WI38 (cell line): ENCODE data around the gene RILPL1.
"Not testable (repeated sequence)": the region's sequence is repeated elsewhere in the genome, so short reads cannot be mapped to it uniquely, and the experiment has no call there.

Experiments used
- H3K4me3 ChIP-seq: 2 replicates; pipeline ENCODE4 v1.5.1; 2011; ENCODE audit warnings: low read depth, mild to moderate bottlenecking, control low read depth, low read length
- TF ChIP-seq, protein P1 (sequence below): IDR thresholded peaks from 2 replicates; pipeline ENCODE4 v1.5.1; 2012; ENCODE audit warnings: low read depth, mild to moderate bottlenecking, control low read depth, low read length

Gene RILPL1

DNA sequence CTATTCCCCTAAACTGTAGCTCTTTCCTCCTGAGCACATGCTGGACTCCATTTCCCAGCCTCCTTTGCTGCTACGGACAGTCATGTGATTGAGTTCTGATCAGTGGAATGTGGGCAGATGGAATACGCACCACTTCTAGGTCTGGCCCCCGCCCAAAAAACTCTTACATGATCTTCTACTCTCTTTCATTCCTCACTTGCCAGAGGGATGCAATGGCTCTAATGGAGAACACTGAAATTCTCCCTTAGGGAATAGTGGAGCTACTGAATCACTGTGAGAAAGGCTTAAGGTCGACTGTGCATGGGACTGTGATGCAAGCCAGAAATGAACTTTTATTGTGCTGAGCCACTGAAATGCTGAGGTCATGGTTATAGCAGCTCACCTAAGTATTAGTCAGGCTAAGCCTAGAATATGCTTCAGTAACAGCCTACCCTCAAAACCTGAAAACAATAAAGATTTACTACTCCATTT is 37.9 kb upstream of the RILPL1 start:
- H3K4me3 ChIP-seq, result no peak overlapping the region
- TF ChIP-seq, protein P1, sequence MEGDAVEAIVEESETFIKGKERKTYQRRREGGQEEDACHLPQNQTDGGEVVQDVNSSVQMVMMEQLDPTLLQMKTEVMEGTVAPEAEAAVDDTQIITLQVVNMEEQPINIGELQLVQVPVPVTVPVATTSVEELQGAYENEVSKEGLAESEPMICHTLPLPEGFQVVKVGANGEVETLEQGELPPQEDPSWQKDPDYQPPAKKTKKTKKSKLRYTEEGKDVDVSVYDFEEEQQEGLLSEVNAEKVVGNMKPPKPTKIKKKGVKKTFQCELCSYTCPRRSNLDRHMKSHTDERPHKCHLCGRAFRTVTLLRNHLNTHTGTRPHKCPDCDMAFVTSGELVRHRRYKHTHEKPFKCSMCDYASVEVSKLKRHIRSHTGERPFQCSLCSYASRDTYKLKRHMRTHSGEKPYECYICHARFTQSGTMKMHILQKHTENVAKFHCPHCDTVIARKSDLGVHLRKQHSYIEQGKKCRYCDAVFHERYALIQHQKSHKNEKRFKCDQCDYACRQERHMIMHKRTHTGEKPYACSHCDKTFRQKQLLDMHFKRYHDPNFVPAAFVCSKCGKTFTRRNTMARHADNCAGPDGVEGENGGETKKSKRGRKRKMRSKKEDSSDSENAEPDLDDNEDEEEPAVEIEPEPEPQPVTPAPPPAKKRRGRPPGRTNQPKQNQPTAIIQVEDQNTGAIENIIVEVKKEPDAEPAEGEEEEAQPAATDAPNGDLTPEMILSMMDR, result no peak

DNA sequence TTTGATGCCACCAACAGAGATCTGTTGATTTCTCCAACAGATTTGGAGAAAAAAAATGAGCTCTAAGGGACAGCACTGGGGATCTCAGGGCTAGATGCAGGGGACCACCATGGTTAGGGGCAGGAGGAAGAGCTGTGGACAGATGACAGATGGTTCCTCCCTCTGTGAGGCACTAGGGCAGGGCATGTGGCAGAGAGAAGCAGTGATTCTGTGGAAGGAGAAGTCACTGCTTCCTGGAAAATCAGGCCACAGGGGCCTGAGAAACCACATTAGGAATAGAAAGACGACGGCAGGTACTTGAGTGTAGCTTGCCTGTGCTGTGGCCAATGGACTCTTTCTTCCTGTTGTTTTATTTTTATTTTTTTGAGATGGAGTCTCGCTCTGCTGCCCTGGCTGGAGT is 25.9 kb upstream of the RILPL1 start:
- TF ChIP-seq, protein P1, result no peak
- no peak overlapping the region for H3K4me3 ChIP-seq

DNA sequence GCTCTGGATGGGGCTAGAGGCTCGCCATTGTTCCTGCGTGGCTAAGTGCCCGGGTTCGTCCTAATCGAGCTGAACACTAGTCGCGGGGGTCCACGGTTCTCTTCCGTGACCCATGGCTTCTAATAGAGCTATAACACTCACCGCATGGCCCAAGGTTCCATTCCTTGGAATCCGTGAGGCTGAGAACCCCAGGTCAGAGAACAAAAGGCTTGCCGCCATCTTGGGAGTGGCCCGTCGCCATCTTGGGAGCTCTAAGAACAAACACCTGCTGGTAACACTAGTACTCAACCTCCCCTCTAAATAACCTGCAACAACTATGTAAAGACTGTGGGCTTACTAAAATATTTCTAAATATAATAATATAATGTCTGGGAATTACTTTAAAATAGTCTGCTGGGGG is 25.0 kb upstream of the RILPL1 start:
- not testable (repeated sequence) for H3K4me3 ChIP-seq

DNA sequence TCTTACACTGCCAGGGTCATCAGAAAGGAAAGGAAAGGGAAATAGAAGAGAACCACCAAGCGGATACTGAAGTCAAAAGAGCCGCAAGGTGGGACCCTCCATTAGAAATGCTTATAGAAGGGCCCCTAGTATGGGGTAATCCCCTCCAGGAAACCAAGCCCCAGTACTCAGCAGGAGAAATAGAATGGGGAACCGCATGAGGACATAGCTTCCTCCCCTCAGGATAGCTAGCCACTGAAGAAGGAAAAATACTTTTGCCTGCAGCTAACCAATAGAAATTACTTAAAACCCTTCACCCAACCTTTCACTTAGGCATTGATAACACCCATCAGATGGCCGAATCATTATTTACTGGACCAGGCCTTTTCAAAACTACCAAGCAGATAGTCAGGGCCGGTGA is 21.3 kb upstream of the RILPL1 start:
- not testable (repeated sequence) for H3K4me3 ChIP-seq

DNA sequence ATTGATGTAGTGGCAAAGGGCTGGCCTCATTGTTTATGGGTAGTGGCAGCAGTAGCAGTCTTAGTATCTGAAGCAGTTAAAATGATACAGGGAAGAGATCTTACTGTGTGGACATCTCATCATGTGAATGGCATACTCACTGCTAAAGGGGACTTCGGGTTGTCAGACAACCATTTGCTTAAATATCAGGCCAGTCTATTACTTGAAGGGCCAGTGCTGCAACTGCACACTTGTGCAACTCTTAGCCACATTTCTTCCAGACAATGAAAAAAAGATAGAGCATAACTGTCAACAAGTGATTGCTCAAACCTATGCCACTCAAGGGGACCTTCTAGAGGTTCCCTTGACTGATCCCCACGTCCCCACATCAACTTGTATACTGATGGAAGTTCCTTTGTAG is 20.6 kb upstream of the RILPL1 start:
- not testable (repeated sequence) for H3K4me3 ChIP-seq

DNA sequence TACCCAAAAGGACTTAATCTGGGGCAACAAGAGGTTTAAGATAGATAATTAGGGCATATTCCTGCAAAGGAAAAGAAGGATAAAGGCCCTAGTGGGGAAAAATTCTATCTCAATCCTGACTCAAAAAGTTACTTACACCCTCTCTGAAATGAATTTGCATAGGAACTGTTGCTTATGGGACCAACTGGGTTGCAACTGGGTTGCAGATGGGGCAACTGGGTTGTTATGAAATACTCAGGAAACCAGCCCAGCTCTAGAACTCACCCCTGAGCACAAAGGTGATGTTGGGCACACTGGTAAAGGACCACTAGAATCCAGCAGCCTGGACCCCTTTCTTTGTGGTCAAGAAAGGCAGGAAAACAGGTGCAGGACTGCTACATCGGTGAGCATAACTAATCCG is 17.2 kb upstream of the RILPL1 start:
- no peak overlapping the region for H3K4me3 ChIP-seq
- TF ChIP-seq, protein P1, result no peak

DNA sequence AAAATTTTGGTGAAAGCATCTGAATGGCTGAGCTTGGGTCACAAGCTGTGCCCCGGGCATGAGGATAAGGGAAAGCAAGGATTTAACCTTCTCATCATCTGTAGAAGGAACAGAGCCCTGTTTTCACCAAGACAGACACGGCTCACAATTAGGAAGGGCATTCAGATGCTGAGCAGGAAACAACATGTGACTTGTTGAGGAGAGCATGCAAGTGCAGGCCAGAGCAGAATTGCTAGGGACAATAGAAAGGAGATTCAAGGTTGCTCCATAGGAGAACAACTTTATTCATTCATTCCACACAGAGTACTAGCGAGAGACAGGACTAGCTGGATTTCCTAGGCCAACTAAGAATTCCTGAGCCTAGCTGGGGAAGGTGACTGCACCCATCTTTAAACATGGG is 14.6 kb upstream of the RILPL1 start:
- TF ChIP-seq, protein P1, result no peak
- H3K4me3 ChIP-seq, result no peak overlapping the region

DNA sequence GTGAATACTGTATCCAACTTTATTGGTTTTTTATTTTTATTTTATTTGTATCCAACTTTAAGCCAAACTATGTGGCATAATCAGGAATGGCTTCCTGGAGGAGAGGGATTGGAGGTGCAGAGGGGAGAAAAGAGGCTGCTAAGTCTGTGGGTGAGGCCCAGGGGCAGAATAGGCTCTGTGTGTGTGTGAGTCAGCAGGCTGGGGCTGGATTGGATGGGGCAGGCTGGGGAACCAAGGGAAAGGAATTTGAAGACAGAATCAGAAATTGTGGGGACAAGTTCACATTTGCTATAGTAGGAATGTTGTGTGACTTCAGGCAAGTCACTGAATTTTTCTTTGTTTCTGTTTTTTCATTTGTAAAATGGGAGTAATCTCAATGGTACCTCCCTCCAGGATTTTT is 12.8 kb upstream of the RILPL1 start:
- TF ChIP-seq, protein P1, result no peak
- H3K4me3 ChIP-seq, result no peak overlapping the region

DNA sequence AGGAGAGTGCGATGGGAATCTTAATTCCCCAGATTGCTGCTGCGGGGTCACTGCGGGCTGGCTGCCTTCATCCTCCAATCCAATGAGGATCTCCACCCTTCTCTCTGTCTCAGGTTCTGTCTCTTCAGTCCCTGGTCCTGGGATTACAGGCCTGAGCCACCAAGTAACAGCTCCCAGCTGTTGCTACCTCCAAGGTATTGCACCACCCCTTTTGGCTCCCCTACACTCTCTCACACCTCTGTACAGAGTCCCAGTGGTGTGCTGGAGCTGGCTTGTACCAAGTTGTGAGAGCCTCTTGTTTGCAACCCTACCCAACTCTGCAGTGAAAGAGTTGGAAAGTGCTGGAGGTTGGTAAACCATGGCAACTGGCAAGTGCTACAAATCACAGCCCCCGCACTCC is 10.0 kb upstream of the RILPL1 start:
- H3K4me3 ChIP-seq, result no peak overlapping the region
- TF ChIP-seq, protein P1, result no peak
